Activated CD8-positive, alpha-beta memory T cell treated with anti-CD3 and anti-CD28 coated beads for 1 hour (primary cell): ENCODE results near the gene CERS4.

Experiments
- DNase-seq, 2 donors: peaks; one replicate each; pipeline ENCODE4 v3.0.0-alpha.2; 2020; ENCODE audit warnings: low read depth in 1 of 2; ENCODE audit errors: extremely low read depth in 1 of 2

Gene CERS4

DNA sequence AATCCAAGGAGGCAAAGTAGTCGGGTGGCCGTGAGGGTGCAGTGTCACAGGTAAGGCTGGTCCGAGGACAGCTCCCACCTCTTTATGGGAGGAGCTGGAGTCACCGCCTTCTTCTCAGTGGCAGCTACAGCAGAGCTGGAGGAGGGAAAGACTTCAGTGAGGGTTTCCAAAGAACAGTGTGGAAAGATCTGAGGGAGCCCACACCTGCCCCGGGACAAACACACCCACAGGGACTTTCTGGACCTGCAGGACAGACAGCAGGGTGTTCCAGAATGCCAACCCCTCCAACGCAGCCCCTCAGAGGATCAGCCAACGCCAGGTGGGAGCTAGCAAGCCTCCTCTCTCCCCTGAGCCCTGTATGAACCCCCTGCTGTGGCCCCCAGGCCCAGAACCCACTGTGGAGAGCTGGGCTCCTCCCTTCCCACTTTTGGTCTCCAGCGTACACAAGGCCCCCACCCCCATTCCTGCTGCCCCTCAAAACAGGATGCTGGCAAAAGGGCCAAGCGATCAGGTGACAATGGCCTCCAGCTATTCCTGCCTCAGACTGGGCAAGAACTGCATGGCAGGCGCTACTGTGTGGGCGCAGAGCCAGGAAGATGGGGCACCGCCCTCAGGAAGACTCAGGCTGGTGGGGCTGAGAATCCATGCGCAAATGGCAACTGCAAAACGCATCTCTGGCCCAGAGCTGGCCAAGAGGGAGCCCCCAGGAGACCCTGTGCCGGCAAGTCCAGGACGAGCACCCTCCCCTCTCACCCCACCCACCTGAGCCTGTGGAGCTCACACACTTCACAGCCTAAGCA, 102.5 kb downstream of the CERS4 start:
- no peak for DNase-seq
